ENCODE measurements around the gene RAB3GAP1.

- no peak for TF ChIP-seq ZBTB11 (tag by site-specific recombination; conservative IDR thresholded peaks at IDR 0.05; ENCODE audit: low read depth)
- TF ChIP-seq TRIM28 (IDR thresholded peaks at IDR 0.05; ENCODE audit: borderline replicate concordance, low read length), result no peak
- TF ChIP-seq ZNF596 (tag by site-specific recombination; IDR thresholded peaks at IDR 0.05), result no peak
- TF ChIP-seq REST (tag by site-specific recombination; IDR thresholded peaks at IDR 0.05), result no peak
- TF ChIP-seq KLF10 (tag by site-specific recombination; IDR thresholded peaks at IDR 0.05), result no peak
Observed at GRCh38 chr2:135164431-135164830, 112.3 kb downstream of the RAB3GAP1 start.

Measured in HEK293 (cell line).